Measurements from ENCODE around the gene DNALI1. TPM values are rescaled to one million over a fixed set of nuclear protein-coding genes. Genes with fewer than 3 reads are reported as not detected.

DNALI1 gene
- total and polyA plus RNA-seq, 2 of the 8 experiments (the other 6 are each of a cell fraction or from before 2014, with no cell fraction given) = 8.9 to 11.3 TPM

- Histone ChIP-seq H3K36me3 (ENCODE audit: control insufficient read depth in 2 of 4, insufficient read depth in 4 of 4, low read length in 3 of 4) (peaks cover 2 to 39% (median 27%) of the 10 kb centered on the region in 4 experiments), H3K56ac (replicated peaks; ENCODE audit: insufficient read length, low read depth, low read length) (no peak overlapping the region)
- CTCF ChIA-PET (ENCODE audit: partially characterized antibody) = no interaction called here
Observed at GRCh38 chr1:37545019-37545418, 11.7 kb upstream of the DNALI1 start.

More at GRCh38 chr1:37545019-37545418, 11.7 kb upstream of the DNALI1 start:
- no peak overlapping the region for H3K23ac ChIP-seq (ENCODE audit: insufficient read length)
- H2BK120ac ChIP-seq (replicated peaks; ENCODE audit: low read depth, low read length) = no peak overlapping the region
- H3K4me2 ChIP-seq (ENCODE audit: insufficient read depth in 1 of 2, low read depth in 2 of 2, low read length in 2 of 2) = no peak overlapping the region
- no peaks in the 10 kb centered on the region for H3K4me1 ChIP-seq (replicated peaks in 1 of 4; ENCODE audit: control insufficient read depth in 3 of 4, insufficient read depth in 4 of 4, low read length in 3 of 4)
- no peak overlapping the region for H4K91ac ChIP-seq (replicated peaks; ENCODE audit: insufficient read length, low read length)
- H2BK5ac ChIP-seq (ENCODE audit: low read depth, low read length) = no peak overlapping the region
- H3K9ac ChIP-seq (replicated peaks in 1 of 4; ENCODE audit: extremely low read depth in 1 of 4, low read depth in 3 of 4, low read length in 3 of 4) = no peak overlapping the region
- no peak overlapping the region for H3K27ac ChIP-seq (ENCODE audit: low read depth, low read length)
- no peak overlapping the region for H2AFZ ChIP-seq (ENCODE audit: low read length)
- no peak overlapping the region for H2BK12ac ChIP-seq (ENCODE audit: low read depth, low read length)
- H3K4me3 ChIP-seq (ENCODE audit: extremely low read depth in 1 of 4, insufficient read depth in 2 of 4, low read depth in 3 of 4, low read length in 4 of 4) = no peak overlapping the region
- no peak overlapping the region for H3K18ac ChIP-seq (ENCODE audit: extremely low read depth, low read length)
- H3K4ac ChIP-seq (replicated peaks; ENCODE audit: insufficient read length, low read depth, low read length) = no peak overlapping the region
- POLR2A ChIA-PET (ENCODE audit: partially characterized antibody) = interaction anchor here (0.8 to 0.9 kb wide), 2 partner anchors 30 to 263 kb away, joined by 3 read pairs; partner anchors contain the start of genes C1orf122, MEAF6 and YRDC
- no peak for TF ChIP-seq EGR1 (IDR thresholded peaks at IDR 0.05; ENCODE audit: borderline replicate concordance, low read depth, low read length)
- no peak for TF ChIP-seq CHD1 (IDR thresholded peaks at IDR 0.05; ENCODE audit: low read depth, low read length)
- no peak for TF ChIP-seq RFX5 (IDR thresholded peaks at IDR 0.05; ENCODE audit: borderline replicate concordance, low read depth, low read length)
- TF ChIP-seq EZH2 (IDR thresholded peaks at IDR 0.05; ENCODE audit: low read depth, low read length, severe bottlenecking) = no peak
- TF ChIP-seq GABPA (IDR thresholded peaks at IDR 0.05; ENCODE audit: borderline replicate concordance, insufficient read depth, low read length) = no peak
- no peak for TF ChIP-seq TAF7 (optimal IDR thresholded peaks at IDR 0.05; ENCODE audit: borderline replicate concordance, low read depth, low read length)
- no peaks in the 10 kb centered on the region for H3K23me2 ChIP-seq (ENCODE audit: low read depth, low read length)
- H3K79me1 ChIP-seq (ENCODE audit: low read depth, low read length) = no peaks in the 10 kb centered on the region
- peaks cover 0 to 2% of the 10 kb centered on the region in 2 experiments for H4K20me1 ChIP-seq (replicated peaks in 1 of 2; ENCODE audit: control insufficient read depth in 1 of 2, insufficient read depth in 2 of 2, low read length in 2 of 2)
- H3K14ac ChIP-seq (ENCODE audit: insufficient read length) = no peak overlapping the region
- no peak for FAIRE-seq
- H2AK5ac ChIP-seq (ENCODE audit: low read depth, low read length) = no peak overlapping the region
- no peaks in the 10 kb centered on the region for H3K79me2 ChIP-seq (ENCODE audit: control insufficient read depth in 1 of 2, insufficient read depth in 2 of 2, low read length in 2 of 2)
- no peaks in the 10 kb centered on the region for H3K9me3 ChIP-seq (ENCODE audit: insufficient read depth in 2 of 2, low read depth in 1 of 2, low read length in 1 of 2)
- no peaks in the 10 kb centered on the region for H3K27me3 ChIP-seq (replicated peaks in 1 of 4; ENCODE audit: control insufficient read depth in 3 of 4, extremely low read depth in 1 of 4, insufficient read depth in 3 of 4, low read length in 3 of 4)
- H4K5ac ChIP-seq (ENCODE audit: insufficient read length, low read depth, low read length) = no peak overlapping the region
- H2BK15ac ChIP-seq (ENCODE audit: low read length) = no peak overlapping the region
- no peak overlapping the region for H2BK20ac ChIP-seq (ENCODE audit: low read length)
- H4K8ac ChIP-seq (ENCODE audit: extremely low read depth, insufficient read depth, low read length) = no peak overlapping the region
- 90% methylated on average over 5 of the region's 5 CpGs; no CpG with 5 or more reads in 1 of the 2 experiments for WGBS, 2 experiments (ENCODE audit: extremely low coverage in 1 of 2, insufficient coverage in 1 of 2, insufficient read length in 1 of 2, insufficient replicate concordance in 2 of 2, low coverage in 1 of 2, low lambda C conversion rate in 2 of 2, missing lambda C conversion rate in 1 of 2)
- no peak for DNase-seq (ENCODE audit: low read depth in 1 of 2, low spot score in 2 of 2)
